ENCODE results near the gene IL4R.

Gene IL4R

DNA sequence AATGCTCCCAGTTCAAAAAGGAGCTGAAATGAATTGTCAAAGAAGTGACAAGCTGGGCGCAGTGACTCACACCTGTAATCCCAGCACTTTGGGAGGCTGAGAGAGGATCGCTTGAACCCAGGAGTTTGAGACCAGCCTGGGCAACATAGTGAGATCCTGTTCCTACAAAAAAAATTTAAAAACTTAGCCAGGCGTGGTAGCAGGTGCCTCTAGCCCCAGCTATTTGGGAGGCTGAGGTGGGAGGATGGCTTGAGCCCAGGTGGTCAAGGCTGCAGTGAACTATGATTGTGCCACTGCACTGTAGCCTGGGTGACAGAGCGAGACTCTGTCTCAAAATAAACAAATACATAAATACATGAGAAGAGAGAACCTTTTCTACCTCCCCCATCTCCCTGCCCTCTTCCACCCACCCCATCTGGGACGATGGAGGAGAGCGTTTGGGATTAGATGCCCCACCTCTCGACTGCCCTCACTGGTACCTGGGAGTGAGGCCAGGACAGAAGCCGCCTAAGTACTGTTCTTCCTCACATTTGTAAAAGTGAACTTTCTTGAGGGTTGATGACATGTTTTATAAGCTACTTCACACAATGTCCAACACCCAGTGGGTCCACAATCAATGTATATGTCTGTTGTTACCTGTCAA is 2.4 kb downstream of the IL4R start:
- no peak for DNase-seq

DNA sequence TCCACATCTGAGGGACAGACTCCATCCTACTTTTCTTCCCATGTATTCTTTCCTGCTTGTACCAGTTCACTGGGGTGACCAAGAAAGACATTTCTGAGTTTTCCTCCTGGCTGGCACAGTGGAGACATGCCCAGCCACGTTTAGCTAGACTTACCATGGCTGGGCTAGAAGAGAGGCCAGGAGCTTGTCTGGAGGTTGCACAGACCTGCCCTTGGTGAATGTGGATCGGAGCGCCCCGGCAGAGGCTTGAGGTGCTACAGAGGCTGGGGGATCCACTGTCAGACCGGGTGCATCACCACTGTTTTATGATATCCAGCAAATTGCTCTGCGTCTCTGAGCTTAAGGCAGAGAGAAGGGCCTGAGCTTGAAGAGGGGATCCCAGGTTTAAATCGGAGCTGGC is 3.5 kb downstream of the IL4R start:
- no peak for DNase-seq

DNA sequence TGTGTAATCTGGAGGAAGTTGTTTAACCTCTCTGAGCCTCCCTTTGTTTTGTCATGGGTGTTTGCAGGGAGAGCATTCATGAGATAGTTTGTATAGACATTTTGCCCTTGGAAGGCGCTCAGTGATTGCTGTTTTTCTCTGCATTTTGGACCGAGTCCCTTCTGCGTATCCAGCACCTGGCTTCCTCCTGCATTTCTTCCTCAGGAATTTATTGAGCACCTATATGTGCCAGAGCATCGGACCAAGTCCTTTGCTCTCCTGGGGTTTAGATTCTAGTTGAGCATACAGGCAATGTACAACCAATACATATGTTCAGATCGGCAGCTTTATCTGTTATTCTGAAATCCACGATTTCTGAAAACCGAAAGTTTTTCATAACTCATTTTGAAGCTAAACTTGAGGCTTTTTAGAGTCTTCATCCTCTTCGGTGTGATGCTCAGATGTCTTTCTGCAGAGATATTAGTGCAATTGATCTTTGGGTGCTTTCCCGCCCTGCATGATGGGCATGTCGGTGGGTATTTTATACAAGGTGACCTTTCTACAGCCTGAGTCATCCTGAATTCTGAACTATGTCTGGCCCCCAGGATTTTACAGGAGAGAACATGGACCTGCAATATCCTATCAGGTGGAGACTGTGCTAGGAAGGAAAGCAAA is 4.1 kb downstream of the IL4R start:
- no peak for DNase-seq

DNA sequence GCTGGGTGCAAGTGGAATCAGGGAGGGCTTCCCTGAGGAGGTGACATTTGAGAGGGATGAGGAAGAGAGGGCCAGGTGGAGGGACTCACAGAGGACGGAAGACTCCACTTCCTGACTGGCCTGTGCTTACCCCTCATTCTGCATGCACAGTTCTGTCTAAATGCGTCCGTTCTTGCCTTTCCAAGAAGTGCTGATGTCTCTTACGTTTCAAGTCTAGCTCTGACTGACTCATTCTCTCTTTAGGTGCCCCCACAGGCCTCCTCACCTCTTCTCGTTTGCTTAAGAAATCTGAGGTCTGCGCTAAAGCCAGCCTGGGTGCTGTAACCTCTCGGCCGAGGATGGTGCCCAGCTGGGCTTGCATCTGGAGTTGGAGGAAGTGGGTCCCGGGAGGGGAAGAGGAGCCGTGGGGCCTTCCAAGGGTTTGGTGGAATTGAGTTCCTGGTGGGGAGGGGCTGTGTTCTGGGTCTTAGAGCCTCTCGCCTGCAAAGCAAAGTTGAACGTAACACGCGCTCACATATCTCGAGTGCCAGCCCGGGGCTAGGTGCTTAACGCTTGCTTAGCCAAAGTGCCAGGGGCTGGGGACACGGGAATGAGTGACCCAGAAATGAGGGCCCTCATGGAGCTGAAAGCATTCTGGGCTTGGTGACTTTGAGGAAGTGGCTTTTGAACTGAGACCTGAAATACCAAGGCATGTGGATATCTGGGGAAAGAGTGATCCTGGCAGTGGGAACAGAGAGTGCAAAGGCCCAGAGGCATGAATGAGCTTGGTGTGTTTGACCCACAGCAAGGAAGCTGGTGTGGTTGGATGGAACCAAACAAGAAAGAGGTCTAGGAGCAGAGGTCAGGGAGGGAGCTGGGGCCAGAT is 4.8 kb downstream of the IL4R start:
- DNase-seq, result peak; percentile 43 to 70 (median 63)

DNA sequence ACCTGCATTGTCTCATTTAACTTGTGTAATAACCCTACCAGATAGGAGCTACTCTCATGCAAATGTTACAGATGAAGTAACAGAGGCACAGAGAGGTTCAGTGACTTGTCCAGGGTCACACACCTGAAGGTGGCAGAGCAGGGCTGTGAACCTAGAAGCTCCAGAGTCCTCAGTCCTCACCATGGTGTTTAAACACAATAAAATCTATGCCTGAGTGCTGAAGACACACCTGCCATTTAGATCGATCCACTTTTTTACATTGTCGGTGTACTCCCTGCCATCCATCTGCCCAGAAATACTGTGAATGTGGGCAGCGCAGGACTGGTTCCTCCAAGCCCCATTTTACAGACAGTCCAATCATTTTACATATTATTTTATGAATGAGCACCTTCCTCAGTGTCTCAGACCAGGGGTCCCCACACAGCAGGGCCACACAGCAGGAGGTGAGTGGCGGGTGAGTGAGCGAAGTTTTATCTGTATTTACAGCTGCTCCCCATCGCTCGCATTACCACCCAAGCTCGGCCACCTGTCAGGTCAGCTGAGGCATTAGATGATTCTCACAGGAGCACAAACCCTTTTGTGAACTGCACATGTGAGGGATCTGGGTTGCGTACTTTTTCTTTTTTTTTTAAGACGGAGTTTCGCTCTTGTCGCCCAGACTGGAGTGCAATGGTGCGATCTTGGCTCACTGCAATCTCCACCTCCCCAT is 5.6 kb downstream of the IL4R start:
- DNase-seq, result no peak

DNA sequence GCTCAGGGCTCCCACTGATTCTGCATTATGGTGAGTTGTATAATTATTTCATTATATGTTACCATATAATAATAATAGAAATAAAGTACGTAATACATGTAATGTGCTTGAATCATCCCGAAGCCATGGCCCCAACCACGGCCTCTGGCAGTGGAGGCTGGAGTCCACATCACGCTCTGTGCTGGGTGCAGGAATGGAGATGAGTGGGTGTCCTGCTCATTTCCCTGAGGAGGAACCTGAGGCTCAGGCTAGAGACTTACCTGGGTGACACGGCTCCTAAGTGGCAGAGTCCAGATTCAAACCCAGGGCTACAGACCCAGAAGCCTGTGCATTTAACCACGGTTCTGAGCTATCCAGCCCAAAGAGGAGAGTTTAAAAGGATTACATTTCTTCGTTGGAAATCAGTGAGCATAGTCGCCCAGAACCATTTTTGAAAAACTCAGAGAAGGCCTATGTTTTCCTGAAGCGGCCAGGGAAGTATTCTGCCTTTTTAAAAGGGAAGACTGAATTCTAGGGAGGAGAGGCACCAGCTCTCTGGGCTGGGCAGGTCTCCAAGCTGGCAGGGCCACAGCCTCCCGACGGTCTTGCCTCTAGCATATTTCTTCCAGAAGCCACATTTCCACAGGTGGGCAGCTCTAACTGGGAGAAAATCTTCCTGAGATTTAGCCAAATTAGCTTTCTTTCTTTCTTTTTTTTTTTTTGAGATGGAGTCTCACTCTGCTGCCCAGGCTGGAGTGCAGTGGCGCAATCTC is 6.7 kb downstream of the IL4R start:
- no peak for DNase-seq

DNA sequence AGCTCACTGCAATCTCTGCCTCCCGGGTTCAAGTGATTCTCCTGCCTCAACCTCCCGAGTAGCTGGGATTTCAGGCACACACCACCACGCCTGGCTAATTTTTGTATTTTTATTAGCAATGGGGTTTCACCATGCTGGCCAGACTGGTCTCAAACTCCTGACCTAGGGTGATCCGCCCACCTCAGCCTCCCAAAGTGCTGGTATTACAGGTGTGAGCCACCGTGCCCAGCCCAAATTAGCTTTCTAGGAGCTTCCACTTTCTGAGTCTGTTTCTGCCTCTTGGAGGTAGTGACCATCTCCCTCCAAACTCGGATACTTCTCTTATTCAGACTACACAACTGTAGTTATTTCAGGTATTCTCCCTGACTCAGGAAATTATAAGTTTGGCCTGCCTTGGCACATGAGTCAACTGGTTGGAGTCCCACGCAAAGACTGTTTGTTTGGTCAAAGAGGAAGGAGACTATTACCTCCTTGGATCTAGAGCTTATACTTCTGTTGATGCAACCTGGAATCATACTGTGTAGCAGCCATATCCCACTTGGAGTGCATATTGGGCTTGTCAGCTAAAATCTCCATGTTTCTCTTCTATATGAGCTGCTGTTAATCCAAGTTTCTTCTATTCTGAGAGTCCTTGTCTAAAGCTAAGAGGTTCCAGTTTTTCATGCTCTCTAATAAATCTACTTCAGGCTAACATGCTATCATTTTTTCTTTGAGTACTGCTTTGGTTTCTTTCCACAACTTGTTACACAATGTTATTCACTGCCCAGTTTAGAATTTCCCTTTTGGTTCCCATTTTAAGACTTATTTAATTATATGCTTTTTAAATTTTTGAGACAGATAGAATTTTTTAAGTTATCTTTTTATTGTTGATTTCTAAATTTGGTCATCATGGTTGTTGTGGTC is 7.5 kb downstream of the IL4R start:
- peak; percentile 70 to 86 (median 80) for DNase-seq

DNA sequence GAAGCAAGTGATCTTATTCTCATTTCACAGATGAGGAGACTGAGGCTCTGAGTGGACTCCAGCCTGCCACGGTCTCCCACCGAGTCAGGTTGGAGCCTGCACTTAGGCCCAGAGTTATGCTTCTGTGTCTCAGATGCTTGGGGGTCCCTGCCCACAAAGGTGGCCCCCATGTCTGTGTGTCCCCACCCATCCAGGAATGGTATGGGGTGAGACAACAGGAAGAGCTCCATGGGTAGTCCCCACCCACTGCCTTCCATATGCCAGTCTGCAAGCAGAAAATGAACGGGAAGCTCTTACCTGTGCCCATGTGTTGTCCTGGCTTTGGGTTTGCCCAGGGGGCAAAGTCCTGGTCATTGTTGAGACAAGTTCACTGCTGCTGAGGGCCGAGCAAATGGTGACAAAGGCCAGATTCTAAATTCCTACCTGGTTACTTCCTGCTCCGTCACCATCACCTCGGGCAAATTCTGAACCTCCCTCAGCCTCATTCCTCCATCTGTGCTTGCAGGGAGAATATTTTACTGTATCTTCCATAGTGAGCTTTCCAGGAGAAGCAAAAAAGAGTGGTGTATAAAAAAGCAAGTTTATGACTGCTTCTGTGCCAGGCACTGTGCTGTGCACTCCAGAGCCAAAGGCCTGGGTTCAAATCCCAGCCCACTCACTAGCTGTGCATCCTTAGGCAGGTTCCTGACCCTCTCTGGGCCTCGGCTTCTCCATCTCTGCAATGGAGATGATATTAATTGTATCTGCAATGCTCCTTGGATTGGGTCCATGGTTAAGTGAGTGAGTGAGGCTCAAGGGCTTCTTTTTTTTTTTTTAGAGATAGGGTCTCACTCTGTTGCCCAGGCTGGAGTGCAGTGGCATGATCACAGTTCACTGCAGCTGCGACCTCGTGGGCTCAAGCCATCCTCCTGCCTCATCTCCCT is 9.3 kb downstream of the IL4R start:
- DNase-seq, result no peak

DNA sequence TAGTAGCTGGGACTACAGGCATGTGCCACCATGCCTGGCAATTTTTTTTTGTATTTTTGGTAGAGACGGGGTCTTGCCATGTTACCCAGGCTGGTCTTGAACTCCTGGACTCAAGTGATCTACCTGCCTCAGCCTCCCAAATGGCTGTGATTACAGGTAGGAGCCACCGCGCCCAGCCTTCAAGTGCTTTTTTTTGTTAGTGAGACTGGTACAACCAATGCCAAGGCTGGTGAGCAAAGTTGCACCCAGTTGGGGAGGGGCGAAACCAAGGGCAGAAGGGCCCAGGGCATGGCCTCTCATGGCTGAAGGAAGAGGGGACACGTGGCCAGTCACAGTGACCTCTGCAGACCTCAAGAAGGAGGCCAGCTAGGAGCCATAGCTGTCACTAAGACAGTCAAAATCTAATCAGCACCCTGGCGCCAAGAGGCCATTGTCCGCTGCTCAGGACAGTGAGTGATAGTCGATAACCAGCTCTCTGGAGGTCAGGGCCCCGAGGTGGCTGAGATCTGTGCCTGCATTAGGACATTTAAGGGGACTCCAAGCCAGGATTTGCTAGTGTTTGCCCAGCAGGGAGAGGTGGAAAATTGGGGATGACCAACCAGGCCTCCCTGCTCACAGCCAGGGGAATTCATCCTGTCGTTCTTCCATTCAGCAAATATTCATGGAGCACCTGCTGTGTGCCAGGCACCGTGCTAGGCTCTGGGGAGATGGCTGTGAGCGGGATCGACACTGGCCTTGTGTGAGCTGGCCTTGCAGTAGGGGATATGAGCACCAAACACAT is 10.2 kb downstream of the IL4R start:
- no peak for DNase-seq

DNA sequence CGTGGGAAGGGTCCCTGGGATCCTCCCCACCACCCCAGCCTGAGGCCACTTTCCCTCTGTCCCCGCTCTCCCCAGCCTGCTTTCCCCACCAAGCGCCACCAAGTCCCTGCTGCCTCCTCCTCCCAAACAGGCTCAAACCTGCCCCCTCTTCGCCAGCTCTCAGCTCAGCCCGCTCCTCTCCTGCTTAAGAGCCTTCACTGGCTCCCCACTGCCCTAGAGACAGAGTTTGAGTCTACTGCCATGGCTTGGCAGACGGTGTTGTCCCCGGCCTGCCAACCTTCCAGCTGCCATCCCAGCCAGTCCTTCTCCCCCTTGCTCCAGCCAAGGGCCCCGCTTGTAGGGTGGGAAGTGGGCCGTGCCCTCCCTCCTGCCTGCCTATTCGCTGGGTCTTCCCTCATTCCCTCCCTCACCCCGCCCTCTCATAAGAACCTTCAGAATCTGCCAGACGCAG is 11.1 kb downstream of the IL4R start:
- no peak for DNase-seq

DNA sequence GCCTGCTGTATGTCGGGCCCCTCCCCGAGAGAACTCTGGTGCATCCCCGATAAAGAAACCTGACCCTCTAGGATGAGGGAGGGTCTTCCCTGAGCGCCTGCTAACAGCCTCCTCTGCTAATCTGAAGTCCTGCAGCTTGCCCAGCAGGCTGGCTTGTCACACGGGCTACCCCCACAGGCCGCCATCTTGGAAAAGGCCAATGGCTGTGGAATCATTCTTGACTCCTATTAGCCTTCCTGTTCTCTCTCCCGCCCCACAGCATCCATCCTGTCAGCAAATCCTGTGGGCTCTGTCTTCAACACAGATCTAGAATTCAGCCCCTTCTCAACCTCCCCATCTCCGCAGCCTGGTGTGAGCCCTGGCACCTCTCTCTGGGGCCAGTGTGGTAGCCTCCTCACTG is 12.0 kb downstream of the IL4R start:
- DNase-seq, result no peak

DNA sequence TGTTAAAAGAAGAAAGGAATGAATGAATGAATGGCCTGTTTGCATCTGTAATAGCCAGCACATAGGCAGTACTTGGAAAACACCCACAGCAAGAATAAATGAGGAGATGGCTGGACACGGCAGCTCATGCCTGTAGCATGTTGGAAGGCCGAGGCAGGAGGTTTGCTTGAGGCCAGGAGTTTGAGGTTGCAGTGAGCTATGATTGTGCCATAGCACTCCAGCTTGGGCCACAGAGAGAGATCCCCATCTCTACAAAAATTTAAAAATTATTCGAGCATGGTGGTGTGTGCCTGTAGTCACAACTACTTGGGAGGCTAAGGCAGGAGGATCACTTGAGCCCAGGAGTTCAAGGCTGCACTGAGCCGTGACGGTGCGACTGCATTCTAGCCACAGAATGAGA is 12.5 kb downstream of the IL4R start:
- no peak for DNase-seq

DNA sequence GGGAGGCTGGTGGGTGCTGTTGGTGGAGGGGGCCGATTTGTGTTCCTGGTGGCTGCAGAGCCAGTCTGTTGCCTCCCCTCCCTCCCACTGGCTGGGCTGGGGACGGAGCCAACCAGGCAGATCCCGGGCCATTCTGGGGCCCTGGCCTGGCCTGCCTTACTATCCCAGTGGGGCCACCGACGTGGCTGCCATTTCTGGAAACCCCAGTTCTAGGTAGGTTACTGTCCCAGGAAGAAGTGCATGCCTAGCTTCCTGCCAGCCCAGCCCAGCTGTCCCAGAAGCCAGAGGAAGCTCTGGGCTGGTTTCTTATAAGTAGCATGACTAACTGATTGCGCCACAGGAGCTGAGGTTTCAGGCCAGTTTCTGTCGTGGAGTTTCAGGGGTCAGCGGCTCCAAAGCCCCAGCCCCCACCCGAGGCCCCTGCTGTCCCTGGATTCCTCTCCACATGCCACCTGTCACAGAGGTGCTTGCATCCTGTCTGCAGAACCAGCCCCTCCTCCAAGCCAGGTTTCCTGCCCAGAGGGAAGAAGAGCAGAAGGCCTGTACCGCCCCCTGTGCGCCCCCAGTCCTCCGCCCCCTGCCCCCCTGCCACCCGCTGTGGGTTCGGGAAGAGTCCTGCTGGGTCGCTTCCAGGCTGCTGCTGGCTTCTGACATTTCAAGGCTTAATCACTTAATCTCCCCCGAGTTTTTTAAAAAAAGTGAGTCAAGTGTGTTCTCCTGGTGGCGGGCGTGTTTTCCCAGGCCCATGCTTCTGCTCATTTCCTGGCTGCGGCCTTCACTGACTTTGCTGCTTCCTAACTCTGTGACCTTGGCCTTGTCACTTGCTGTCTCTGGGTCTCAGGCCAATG is 13.2 kb downstream of the IL4R start:
- DNase-seq, result peak; percentile 93 to 97 (median 96)

DNA sequence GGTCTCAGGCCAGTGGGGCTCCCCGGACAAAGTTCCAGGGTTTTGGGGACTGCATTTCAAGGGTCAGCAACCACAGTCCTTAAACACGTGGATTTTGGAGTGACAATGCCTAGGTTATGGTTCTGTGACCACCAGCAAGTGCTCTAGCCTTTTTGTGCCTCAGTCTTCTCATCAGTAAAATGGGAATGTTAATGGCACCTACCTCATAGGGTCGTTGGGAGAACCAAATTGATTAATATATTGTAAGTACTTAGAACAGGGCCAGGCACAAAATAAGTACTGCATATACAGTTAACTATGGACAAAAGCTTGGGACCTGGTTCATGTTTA is 13.8 kb downstream of the IL4R start:
- DNase-seq, result no peak

DNA sequence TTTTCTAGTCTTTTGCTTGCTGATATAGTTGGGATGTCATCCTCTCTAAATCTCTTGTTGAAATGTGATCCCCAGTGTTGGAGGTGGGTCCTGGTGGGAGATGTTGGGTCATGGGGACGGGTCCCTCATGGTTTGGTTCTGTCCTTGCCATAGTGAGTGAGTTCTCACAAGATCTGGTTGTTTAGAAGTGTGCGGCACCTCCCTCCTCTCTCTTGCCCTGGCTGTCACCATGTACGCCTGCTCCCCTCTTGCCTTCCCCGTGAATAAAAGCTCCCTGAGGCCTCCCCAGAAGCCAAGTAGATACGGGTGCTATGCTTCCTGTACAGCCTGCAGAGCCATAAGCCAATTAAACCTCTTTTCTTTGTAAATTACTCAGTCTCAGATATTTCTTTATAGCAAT is 15.2 kb downstream of the IL4R start:
- DNase-seq, result no peak

DNA sequence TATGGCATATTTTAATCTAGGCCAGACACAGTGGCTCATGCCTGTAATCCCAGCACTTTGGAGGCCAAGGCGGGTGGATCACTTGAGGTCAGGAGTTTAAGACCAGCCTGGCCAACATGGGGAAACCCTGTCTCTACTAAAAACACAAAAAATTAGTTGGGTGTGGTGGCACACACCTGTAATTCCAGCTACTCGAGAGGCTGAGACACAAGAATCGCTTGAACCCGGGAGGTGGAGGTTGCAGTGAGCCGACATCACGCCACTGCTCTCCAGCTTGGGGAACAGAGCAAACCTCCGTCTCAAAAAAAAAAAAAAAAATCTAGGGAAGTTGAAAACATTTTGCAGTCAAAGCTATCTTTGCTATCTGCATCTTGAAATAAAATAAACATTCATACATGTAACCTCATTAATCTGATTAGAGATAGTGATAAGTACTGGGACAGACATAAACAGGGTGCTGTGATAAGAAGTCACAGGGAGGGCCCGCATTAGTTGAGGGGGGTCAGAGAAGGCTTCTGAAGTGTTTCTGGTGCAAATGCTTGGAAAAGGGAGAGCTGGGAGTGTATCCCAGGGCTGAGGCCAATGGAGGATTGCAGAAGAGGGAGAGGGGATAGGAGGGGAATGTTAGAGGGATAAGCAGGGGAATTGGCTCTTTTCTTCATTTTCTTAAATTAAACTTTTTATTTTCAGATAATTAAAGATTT is 15.8 kb downstream of the IL4R start:
- DNase-seq, result peak in 1 of 3 donors; percentile 9

DNA sequence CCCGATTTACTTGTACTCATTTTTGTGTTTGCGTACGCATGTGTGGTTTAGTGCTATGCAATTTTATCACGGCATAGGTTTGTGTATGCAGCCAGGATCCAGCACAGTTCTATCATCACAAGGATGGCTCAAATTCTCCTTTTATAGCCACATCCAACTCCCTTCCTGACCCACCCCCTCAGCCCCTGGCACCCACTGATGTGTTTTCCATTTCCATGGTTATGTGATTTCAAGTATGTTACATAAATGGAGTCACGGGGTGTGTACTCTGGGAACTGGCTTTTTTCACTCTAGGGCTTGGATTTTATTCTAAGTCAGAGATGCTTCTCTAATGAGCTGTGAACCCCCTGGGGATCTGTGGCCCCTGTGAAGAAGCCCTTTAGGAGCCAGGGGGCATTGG is 16.8 kb downstream of the IL4R start:
- peak; percentile 25 to 43 (median 35) for DNase-seq

DNA sequence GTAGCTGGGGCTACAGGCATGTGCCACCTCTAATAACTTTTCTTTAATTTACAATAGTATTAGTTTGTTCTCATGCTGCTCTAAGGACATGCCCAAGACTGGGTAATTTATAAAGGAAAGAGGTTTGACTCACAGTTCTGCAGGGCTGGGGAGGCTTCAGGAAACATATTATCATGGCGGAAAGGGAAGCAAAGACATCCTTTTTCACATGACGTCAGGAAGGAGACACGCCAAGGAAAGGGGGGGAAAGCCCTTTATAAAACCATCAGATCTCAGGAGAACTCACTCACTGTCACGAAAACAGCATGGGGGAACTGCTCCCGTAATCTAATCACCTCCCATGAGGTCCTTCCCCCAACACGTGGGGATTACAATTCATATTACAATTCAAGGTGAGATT is 18.3 kb downstream of the IL4R start:
- DNase-seq, result peak; percentile 67 to 90 (median 84)

All from suppressor macrophage treated with lipopolysaccharide for 1 hour (primary cell).